Activated CD8-positive, alpha-beta T cell treated with anti-CD3 and anti-CD28 coated beads, Interleukin-2, amount 10 ng/mL, durations not matched to agents 7 days and 5 days (primary cell): ENCODE measurements around the gene LILRB2. TPM values are rescaled to one million over a fixed set of nuclear protein-coding genes. Genes with fewer than 3 reads are reported as not detected.
A peak's percentile ranks its signal among the peaks of the same experiment; 100 is the strongest.
"Not testable (repeated sequence)": the region's sequence is repeated elsewhere in the genome, so short reads cannot be mapped to it uniquely, and the experiment has no call there.

ENCODE experiments used
- ATAC-seq: fragments of 150-1000 bp; cut with Tn5 transposase; one replicate; pipeline ENCODE4 v1.10.0; 2021; ENCODE audit warnings: moderate library complexity
- CTCF ChIA-PET: fragments of 350-600 bp; sonication (Branson Sonifier 250); formaldehyde crosslinking; loops from one replicate; lab custom pipeline; 2021; ENCODE audit warnings: antibody characterized with exemption; lab: Charles Lee
- POLR2A ChIA-PET: fragments of 350-600 bp; sonication (Branson Sonifier 250); formaldehyde crosslinking; loops from one replicate; lab custom pipeline; 2021; ENCODE audit warnings: antibody characterized with exemption; lab: Charles Lee
- DNase-seq: peaks from one replicate; pipeline ENCODE4 v3.0.0-alpha.2; 2020
- H3K27ac Mint-ChIP-seq: one replicate; pipeline ENCODE4 v1.8.0; 2021; ENCODE audit warnings: mild to moderate bottlenecking, mixed read lengths
- H3K27me3 Mint-ChIP-seq: one replicate; pipeline ENCODE4 v1.8.0; 2021; ENCODE audit warnings: low read depth, mixed read lengths
- H3K36me3 Mint-ChIP-seq: one replicate; pipeline ENCODE4 v1.8.0; 2021; ENCODE audit warnings: low read depth, mixed read lengths
- H3K4me1 Mint-ChIP-seq: one replicate; pipeline ENCODE4 v1.8.0; 2021; ENCODE audit warnings: low read depth, mixed read lengths
- H3K4me3 Mint-ChIP-seq: one replicate; pipeline ENCODE4 v1.8.0; 2021; ENCODE audit warnings: mild to moderate bottlenecking, mixed read lengths
- H3K9me3 Mint-ChIP-seq: one replicate; pipeline ENCODE4 v1.8.0; 2022; ENCODE audit warnings: mixed read lengths; ENCODE audit not compliant: insufficient read depth
- total RNA-seq, 2 experiments: library from RNA; stranded (reverse); gene quantifications; one replicate each; pipeline ENCODE4 v1.2.3, GENCODE V29; 2021

Gene LILRB2
- total RNA-seq: not detected

GRCh38 chr19:54281007-54281728, at the start of gene LILRB2:
Gene LILRB2 (minus strand): TSS chr19:54281110. CDS start chr19:54280496, 614 bp downstream.
- ChIA-PET CTCF (no interaction called here), POLR2A (no interaction called here)
- no peak for ATAC-seq
- no peak for DNase-seq
- no peak within 1 kb of the TSS for H3K27ac Mint-ChIP-seq
- peaks cover 23% of the 10 kb centered on the region for H3K4me1 Mint-ChIP-seq
- no peak within 1 kb of the TSS for H3K4me3 Mint-ChIP-seq
- no peaks in the 10 kb centered on the region for H3K9me3 Mint-ChIP-seq
- H3K27me3 Mint-ChIP-seq: peaks cover 23% of the 10 kb centered on the region
- H3K36me3 Mint-ChIP-seq: no peaks in the 10 kb centered on the region

GRCh38 chr19:54329476-54330165, 48.7 kb upstream of the LILRB2 start:
- POLR2A ChIA-PET: no interaction called here
- no peak overlapping the region for H3K27ac Mint-ChIP-seq

GRCh38 chr19:54328781-54329180, 47.9 kb upstream of the LILRB2 start:
- H3K4me3 Mint-ChIP-seq, ATAC-seq, DNase-seq, H3K27me3 Mint-ChIP-seq, H3K36me3 Mint-ChIP-seq, POLR2A ChIA-PET, H3K9me3 Mint-ChIP-seq, H3K27ac Mint-ChIP-seq: not testable (repeated sequence)
- peaks cover 29% of the 10 kb centered on the region for H3K4me1 Mint-ChIP-seq
- CTCF ChIA-PET: interaction anchor here (9.2 kb wide), 1 partner anchor 61 kb away, joined by 184 read pairs; no protein-coding TSS in a partner anchor

More at GRCh38 chr19:54329476-54330165, 48.7 kb upstream of the LILRB2 start:
- DNase-seq: no peak
- peaks cover 5% of the 10 kb centered on the region for H3K27me3 Mint-ChIP-seq
- no peak for ATAC-seq
- peaks cover 2% of the 10 kb centered on the region for H3K36me3 Mint-ChIP-seq
- H3K4me3 Mint-ChIP-seq: no peak overlapping the region
- CTCF ChIA-PET: interaction anchor here (1.1 to 1.2 kb wide), 2 partner anchors 9 to 61 kb away, joined by 3 to 5 read pairs; no protein-coding TSS in a partner anchor
- peaks cover 29% of the 10 kb centered on the region for H3K4me1 Mint-ChIP-seq
- H3K9me3 Mint-ChIP-seq: no peaks in the 10 kb centered on the region

GRCh38 chr19:54325631-54326030, 44.7 kb upstream of the LILRB2 start:
- ChIA-PET CTCF (interaction anchor here (0.8 to 9.2 kb wide), 2 partner anchors 28 to 64 kb away, joined by 4 to 184 read pairs; no protein-coding TSS in a partner anchor), POLR2A (no interaction called here)
- no peak for DNase-seq
- H3K9me3 Mint-ChIP-seq: no peaks in the 10 kb centered on the region
- peaks cover 29% of the 10 kb centered on the region for H3K4me1 Mint-ChIP-seq
- H3K4me3 Mint-ChIP-seq: no peak overlapping the region
- peak; percentile 19 for ATAC-seq
- no peak overlapping the region for H3K27ac Mint-ChIP-seq
- peaks cover 14% of the 10 kb centered on the region for H3K27me3 Mint-ChIP-seq
- H3K36me3 Mint-ChIP-seq: peaks cover 2% of the 10 kb centered on the region

- ATAC-seq (peak; percentile 81), DNase-seq (peak; percentile 72)
- Mint-ChIP-seq H3K36me3 (peaks cover 2% of the 10 kb centered on the region), H3K4me3 (no peak overlapping the region), H3K27ac (no peak overlapping the region), H3K27me3 (peaks cover 17% of the 10 kb centered on the region), H3K4me1 (peaks cover 29% of the 10 kb centered on the region), H3K9me3 (no peaks in the 10 kb centered on the region)
- POLR2A ChIA-PET: no interaction called here
- CTCF ChIA-PET: interaction anchor here (0.7 to 9.2 kb wide), 12 partner anchors 16 to 124 kb away, joined by 3 to 184 read pairs (median 4); partner anchors contain the start of gene LENG8
These were observed 44.3 kb upstream of the LILRB2 start for GRCh38 chr19:54325194-54325621.

DNA sequence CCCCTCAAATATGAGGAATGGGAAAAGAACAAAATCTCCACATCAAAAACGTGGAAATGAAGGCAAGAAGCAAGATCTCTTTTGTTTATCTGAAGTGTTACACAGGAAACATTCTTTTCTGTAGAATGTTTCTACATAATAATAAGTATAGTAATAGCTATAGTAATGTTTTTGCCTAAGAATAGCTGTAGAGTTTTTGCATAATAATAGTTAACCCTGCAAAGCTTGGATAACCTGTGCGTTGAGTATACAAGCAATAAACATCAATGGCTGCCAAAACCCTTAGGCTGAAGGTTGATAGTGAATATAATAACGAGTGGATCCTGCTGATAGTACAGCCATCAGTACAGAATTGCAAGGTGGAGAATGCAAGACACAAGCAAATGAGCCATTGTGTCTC, 43.2 kb upstream of the LILRB2 start:
- Mint-ChIP-seq H3K4me1 (peaks cover 29% of the 10 kb centered on the region), H3K27ac (no peak overlapping the region), H3K27me3 (peaks cover 22% of the 10 kb centered on the region), H3K4me3 (no peak overlapping the region), H3K9me3 (no peaks in the 10 kb centered on the region), H3K36me3 (peaks cover 2% of the 10 kb centered on the region)
- DNase-seq (no peak), ATAC-seq (no peak)
- CTCF ChIA-PET: interaction anchor here (0.6 to 9.2 kb wide), 14 partner anchors 10 to 125 kb away, joined by 3 to 184 read pairs (median 3); partner anchors contain the start of gene LENG8
- POLR2A ChIA-PET: no interaction called here

DNA sequence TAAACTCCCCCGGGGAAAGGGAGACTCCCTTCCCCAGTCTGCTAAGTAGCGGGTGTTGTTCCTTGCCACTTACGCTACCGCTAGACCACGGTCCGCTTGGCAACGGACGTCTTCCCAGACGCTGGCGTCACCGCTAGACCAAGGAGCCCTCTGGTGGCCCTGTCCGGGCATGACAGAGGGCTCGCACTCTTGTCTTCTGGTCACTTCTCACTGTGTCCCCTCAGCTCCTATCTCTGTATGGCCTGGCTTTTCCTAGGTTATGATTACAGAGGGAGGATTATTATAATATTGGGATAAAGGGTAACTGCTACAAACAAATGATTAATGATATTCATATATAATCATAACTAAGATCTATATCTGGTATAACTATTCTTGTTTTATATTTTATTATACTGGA, 42.0 kb upstream of the LILRB2 start:
- ATAC-seq, H3K27ac Mint-ChIP-seq, H3K4me3 Mint-ChIP-seq, DNase-seq, POLR2A ChIA-PET, H3K36me3 Mint-ChIP-seq, H3K9me3 Mint-ChIP-seq: not testable (repeated sequence)
- H3K4me1 Mint-ChIP-seq: peaks cover 22% of the 10 kb centered on the region
- CTCF ChIA-PET: interaction anchor here (9.2 kb wide), 1 partner anchor 67 kb away, joined by 184 read pairs; no protein-coding TSS in a partner anchor
- peaks cover 23% of the 10 kb centered on the region for H3K27me3 Mint-ChIP-seq

DNA sequence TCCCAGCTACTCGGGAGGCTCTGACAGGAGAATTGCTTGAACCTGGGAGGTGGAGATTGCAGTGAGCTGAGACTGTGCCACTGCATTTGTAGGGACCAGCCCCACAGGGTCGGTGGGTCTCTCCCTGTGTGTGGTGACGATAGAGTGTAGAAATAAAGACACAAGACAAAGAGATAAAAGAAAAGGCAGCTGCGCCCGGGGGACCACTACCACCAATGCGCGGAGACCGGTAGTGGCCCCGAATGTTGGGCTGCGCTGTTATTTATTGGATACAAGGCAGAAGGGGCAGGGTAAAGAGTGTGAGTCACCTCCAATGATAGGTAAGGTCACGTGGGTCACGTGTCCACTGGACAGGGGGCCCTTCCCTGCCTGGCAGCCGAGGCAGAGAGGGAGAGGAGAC, 41.4 kb upstream of the LILRB2 start:
- H3K36me3 Mint-ChIP-seq, H3K27ac Mint-ChIP-seq, H3K9me3 Mint-ChIP-seq, H3K4me3 Mint-ChIP-seq, DNase-seq, ATAC-seq, POLR2A ChIA-PET: not testable (repeated sequence)
- Mint-ChIP-seq H3K4me1 (peaks cover 17% of the 10 kb centered on the region), H3K27me3 (peaks cover 23% of the 10 kb centered on the region)
- CTCF ChIA-PET: interaction anchor here (1.3 to 9.2 kb wide), 2 partner anchors 67 to 133 kb away, joined by 3 to 184 read pairs; partner anchors contain the start of gene MBOAT7

DNA sequence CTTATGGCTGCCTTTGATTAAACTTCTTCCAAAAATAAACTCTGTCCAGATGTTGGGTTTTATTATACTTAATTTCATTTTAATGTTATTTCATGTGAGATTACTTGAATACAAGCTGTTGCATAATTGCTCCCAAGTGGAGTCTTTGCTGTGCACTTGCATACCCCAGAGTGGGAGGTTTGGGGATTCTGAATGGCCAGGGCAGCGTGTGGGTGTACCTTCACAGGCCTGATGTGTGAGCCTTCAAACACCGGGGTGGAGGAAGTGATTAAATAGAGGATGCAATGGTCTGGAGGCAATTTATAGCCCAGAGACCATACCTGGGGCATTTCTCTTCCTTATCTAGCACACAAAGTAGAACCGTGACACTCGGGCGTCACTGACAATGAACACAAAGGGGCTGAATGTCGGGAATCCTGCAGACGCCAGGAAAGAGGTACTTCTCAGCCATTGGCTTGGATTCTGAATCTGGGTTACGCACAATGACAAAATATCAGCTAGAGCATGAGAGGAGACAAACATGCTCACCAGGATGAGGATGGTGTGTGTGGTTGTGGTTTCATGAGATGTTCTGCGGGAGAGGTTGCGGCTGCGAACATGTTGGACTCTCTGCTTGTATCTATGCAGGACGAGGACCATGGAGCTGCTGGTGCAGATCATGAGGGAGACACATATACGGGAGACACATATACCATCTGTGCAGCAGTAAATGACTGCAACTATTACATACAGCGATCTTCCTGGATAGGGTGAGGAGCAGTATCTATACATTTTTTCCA, 39.2 kb upstream of the LILRB2 start:
- ATAC-seq (no peak), DNase-seq (no peak)
- Mint-ChIP-seq H3K36me3 (no peaks in the 10 kb centered on the region), H3K9me3 (no peaks in the 10 kb centered on the region), H3K27ac (no peak overlapping the region), H3K4me1 (peaks cover 6% of the 10 kb centered on the region), H3K4me3 (no peak overlapping the region), H3K27me3 (peaks cover 23% of the 10 kb centered on the region)
- POLR2A ChIA-PET: no interaction called here
- CTCF ChIA-PET: interaction anchor here (0.7 to 9.2 kb wide), 2 partner anchors 34 to 70 kb away, joined by 3 to 184 read pairs; no protein-coding TSS in a partner anchor

DNA sequence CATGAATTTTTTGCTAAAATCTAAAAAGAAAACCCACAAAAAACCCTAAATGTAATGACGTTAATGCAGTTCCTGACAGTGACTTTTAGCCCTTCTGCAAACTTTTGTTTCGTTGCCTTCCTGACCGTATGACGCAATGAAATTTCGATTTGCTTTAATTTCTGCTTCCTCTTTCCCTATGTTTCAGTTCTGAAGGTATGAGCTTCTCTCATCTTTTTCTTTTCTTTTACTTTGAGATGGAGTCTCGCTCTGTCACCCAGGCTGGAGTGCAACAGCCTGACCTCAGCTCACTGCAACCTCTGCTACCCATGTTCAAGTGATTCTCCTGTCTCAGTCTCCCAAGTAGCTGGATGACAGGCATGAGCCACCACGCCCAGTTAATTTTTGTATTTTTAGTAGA, 38.1 kb upstream of the LILRB2 start:
- Mint-ChIP-seq H3K4me1 (peaks cover 5% of the 10 kb centered on the region), H3K4me3 (no peak overlapping the region), H3K27me3 (peaks cover 21% of the 10 kb centered on the region), H3K36me3 (no peaks in the 10 kb centered on the region), H3K9me3 (no peaks in the 10 kb centered on the region), H3K27ac (no peak overlapping the region)
- DNase-seq (no peak), ATAC-seq (no peak)
- ChIA-PET POLR2A (no interaction called here), CTCF (interaction anchor here (3.0 kb wide), 1 partner anchor 71 kb away, joined by 12 read pairs; no protein-coding TSS in a partner anchor)

- no peak for ATAC-seq
- Mint-ChIP-seq H3K27me3 (peaks cover 26% of the 10 kb centered on the region), H3K36me3 (no peaks in the 10 kb centered on the region), H3K9me3 (no peaks in the 10 kb centered on the region), H3K4me3 (no peak overlapping the region), H3K27ac (no peak overlapping the region), H3K4me1 (peaks cover 5% of the 10 kb centered on the region)
- ChIA-PET CTCF (interaction anchor here (3.0 kb wide), 1 partner anchor 72 kb away, joined by 12 read pairs; no protein-coding TSS in a partner anchor), POLR2A (no interaction called here)
- no peak for DNase-seq
These were observed 37.0 kb upstream of the LILRB2 start for GRCh38 chr19:54317965-54318240.
